H9 (cell line): ENCODE results near the gene CSNK2B. TPM values are rescaled to one million over a fixed set of nuclear protein-coding genes. Genes with fewer than 3 reads are reported as not detected.

Source experiments
- DNase-seq: peaks from one replicate; pipeline ENCODE4 v3.0.0-alpha.2; 2017
- H2AFZ ChIP-seq: one replicate; pipeline ENCODE4 v1.6.1; 2013; ENCODE audit warnings: mild to moderate bottlenecking, low read length, control low read depth, moderate library complexity
- H2AK5ac ChIP-seq: 2 replicates; pipeline ENCODE4 v1.6.1; 2013; ENCODE audit warnings: low read length, control low read depth, mixed read lengths; ENCODE audit not compliant: insufficient read length
- H2BK120ac ChIP-seq: one replicate; pipeline ENCODE4 v1.6.1; 2013; ENCODE audit warnings: low read depth, mild to moderate bottlenecking, low read length, control low read depth, inconsistent platforms; ENCODE audit not compliant: poor library complexity, severe bottlenecking
- H2BK12ac ChIP-seq: 2 replicates; pipeline ENCODE4 v1.6.1; 2013; ENCODE audit warnings: low read length, control low read depth, mixed read lengths, low read depth; ENCODE audit not compliant: insufficient read length
- H2BK15ac ChIP-seq: 2 replicates; pipeline ENCODE4 v1.6.1; 2013; ENCODE audit warnings: low read depth, low read length, control low read depth
- H2BK20ac ChIP-seq: one replicate; pipeline ENCODE4 v1.6.1; 2013; ENCODE audit warnings: low read depth, mild to moderate bottlenecking, low read length, control low read depth, inconsistent platforms; ENCODE audit not compliant: poor library complexity, severe bottlenecking
- H2BK5ac ChIP-seq: 2 replicates; pipeline ENCODE4 v1.6.1; 2013; ENCODE audit warnings: low read length, control low read depth, mixed read lengths; ENCODE audit not compliant: insufficient read length
- H3K14ac ChIP-seq: 2 replicates; pipeline ENCODE4 v1.6.1; 2013; ENCODE audit warnings: low read length, control low read depth; ENCODE audit not compliant: insufficient read depth
- H3K18ac ChIP-seq: 2 replicates; pipeline ENCODE4 v1.6.1; 2013; ENCODE audit warnings: low read depth, mild to moderate bottlenecking, mixed read lengths, low read length, control low read depth; ENCODE audit not compliant: insufficient read length
- H3K23ac ChIP-seq: 2 replicates; pipeline ENCODE4 v1.6.1; 2013; ENCODE audit warnings: low read length, control low read depth, mixed read lengths, low read depth; ENCODE audit not compliant: insufficient read length
- H3K23me2 ChIP-seq: 2 replicates; pipeline ENCODE4 v1.6.1; 2013; ENCODE audit warnings: low read depth, mild to moderate bottlenecking, mixed read lengths, low read length, control low read depth; ENCODE audit not compliant: insufficient read length, poor library complexity, severe bottlenecking
- H3K27ac ChIP-seq: 2 replicates; pipeline ENCODE4 v1.5.1; 2013; ENCODE audit warnings: low read length, control low read depth, mixed read lengths, low read depth; ENCODE audit not compliant: insufficient read length
- H3K27me3 ChIP-seq: 2 replicates; pipeline ENCODE4 v1.6.1; 2013; ENCODE audit warnings: low read length, control low read depth, inconsistent platforms; ENCODE audit not compliant: insufficient read depth
- H3K4ac ChIP-seq: 2 replicates; pipeline ENCODE4 v1.6.1; 2013; ENCODE audit warnings: low read depth, mild to moderate bottlenecking, control low read depth, inconsistent platforms, low read length, moderate library complexity
- H3K4me1 ChIP-seq: 2 replicates; pipeline ENCODE4 v1.6.1; 2013; ENCODE audit warnings: low read length, control low read depth, inconsistent platforms; ENCODE audit not compliant: insufficient read depth
- H3K4me2 ChIP-seq: 2 replicates; pipeline ENCODE4 v1.6.1; 2013; ENCODE audit warnings: low read length, control low read depth, mixed read lengths; ENCODE audit not compliant: insufficient read length, insufficient read depth
- H3K56ac ChIP-seq: 2 replicates; pipeline ENCODE4 v1.6.1; 2013; ENCODE audit warnings: low read depth, mild to moderate bottlenecking, mixed read lengths, low read length, control low read depth; ENCODE audit not compliant: insufficient read length
- H3K79me1 ChIP-seq: 2 replicates; pipeline ENCODE4 v1.6.1; 2013; ENCODE audit warnings: low read depth, mild to moderate bottlenecking, moderate library complexity, low read length, control low read depth, inconsistent platforms; ENCODE audit not compliant: insufficient read depth, poor library complexity, severe bottlenecking
- H3K79me2 ChIP-seq: 2 replicates; pipeline ENCODE4 v1.6.1; 2013; ENCODE audit warnings: low read length, control low read depth, inconsistent platforms; ENCODE audit not compliant: insufficient read depth
- H3K9ac ChIP-seq: 2 replicates; pipeline ENCODE4 v1.6.1; 2013; ENCODE audit warnings: low read length, control low read depth, mixed read lengths; ENCODE audit not compliant: insufficient read length; ENCODE audit errors: extremely low read depth
- H3K9me3 ChIP-seq: one replicate; pipeline ENCODE4 v1.6.1; 2013; ENCODE audit warnings: low read depth, low read length, inconsistent platforms; ENCODE audit not compliant: control insufficient read depth
- H3T11ph ChIP-seq: one replicate; pipeline ENCODE4 v1.6.1; 2013; ENCODE audit warnings: mild to moderate bottlenecking, low read length, control low read depth, inconsistent platforms
- H4K20me1 ChIP-seq: one replicate; pipeline ENCODE4 v1.6.1; 2013; ENCODE audit not compliant: control insufficient read depth, insufficient read length, insufficient read depth
- H4K5ac ChIP-seq: 2 replicates; pipeline ENCODE4 v1.6.1; 2013; ENCODE audit warnings: low read depth, mild to moderate bottlenecking, mixed read lengths, low read length, control low read depth; ENCODE audit not compliant: insufficient read length
- H4K8ac ChIP-seq: replicated peaks from 2 replicates; pipeline ENCODE4 v1.6.1; 2013; ENCODE audit warnings: low read length, control low read depth, mixed read lengths, low read depth; ENCODE audit not compliant: insufficient read length
- H4K91ac ChIP-seq: 2 replicates; pipeline ENCODE4 v1.6.1; 2013; ENCODE audit warnings: low read depth, mild to moderate bottlenecking, moderate library complexity, mixed read lengths, low read length, control low read depth; ENCODE audit not compliant: insufficient read length
- H3K27ac Mint-ChIP-seq, 3 experiments: 2 replicates in 2 of 3; 3 replicates in 1 of 3; pipeline ENCODE4 v1.8.0; 2020 to 2021; ENCODE audit warnings: mixed read lengths in 3 of 3, mild to moderate bottlenecking in 1 of 3, moderate library complexity in 1 of 3
- H3K27me3 Mint-ChIP-seq: 2 replicates; pipeline ENCODE4 v1.8.0; 2021; ENCODE audit warnings: low read depth, mild to moderate bottlenecking, moderate library complexity, mixed read lengths
- H3K36me3 Mint-ChIP-seq, 3 experiments: 2 replicates in 2 of 3; 3 replicates in 1 of 3; pipeline ENCODE4 v1.8.0; 2020 to 2021; ENCODE audit warnings: low read depth in 3 of 3, mixed read lengths in 3 of 3; ENCODE audit not compliant: insufficient read depth in 1 of 3
- H3K4me1 Mint-ChIP-seq, 2 experiments: 2 replicates each; pipeline ENCODE4 v1.8.0; 2020; ENCODE audit warnings: mixed read lengths in 2 of 2
- H3K4me3 Mint-ChIP-seq, 2 experiments: 2 replicates in 1 of 2; 3 replicates in 1 of 2; pipeline ENCODE4 v1.8.0; 2020 to 2021; ENCODE audit warnings: mild to moderate bottlenecking in 2 of 2, mixed read lengths in 2 of 2, moderate library complexity in 1 of 2
- H3K9me3 Mint-ChIP-seq, 2 experiments: 2 replicates in 1 of 2; 3 replicates in 1 of 2; pipeline ENCODE4 v1.8.0; 2020; ENCODE audit warnings: mild to moderate bottlenecking in 2 of 2, mixed read lengths in 2 of 2, moderate library complexity in 1 of 2
- CTCF ChIP-seq: fragments of 200-600 bp; sonication (generic); conservative IDR thresholded peaks from 3 replicates; pipeline ENCODE4 v1.8.0; 2021; ENCODE audit warnings: antibody characterized with exemption, mild to moderate bottlenecking
- WGBS: extraction: QIAGEN DNeasy Blood & Tissue Kit; methylation state at CpG from one replicate; pipeline ENCODE4 v1.1.7; 2013; ENCODE audit warnings: missing lambda C conversion rate, low lambda C conversion rate, mixed read lengths; ENCODE audit not compliant: insufficient read length; ENCODE audit errors: extremely low coverage; 5-methylcytosine and 5-hydroxymethylcytosine counted together
- total RNA-seq: library from RNA; stranded (reverse); gene quantifications from 2 replicates; pipeline ENCODE4 v1.2.1, GENCODE V29; 2021

Gene CSNK2B
- total RNA-seq, 1 experiment from 2014 or later, result 187 TPM

GRCh38 chr6:31661262-31662123 is 4.4 kb upstream of the CSNK2B start:
- Histone ChIP-seq H3T11ph (no peak overlapping the region), H2BK20ac (no peak overlapping the region), H2BK5ac (no peak overlapping the region), H3K27me3 (no peaks in the 10 kb centered on the region), H3K4ac (no peak overlapping the region), H2BK15ac (no peak overlapping the region), H4K5ac (no peak overlapping the region), H3K23me2 (peaks cover 24% of the 10 kb centered on the region), H3K4me1 (no peaks in the 10 kb centered on the region), H3K79me2 (peaks cover 7% of the 10 kb centered on the region; the same call in 1 of the 2 replicates), H3K23ac (no peak overlapping the region), H4K91ac (no peak overlapping the region), H2AFZ (no peak overlapping the region), H3K79me1 (peaks cover 15% of the 10 kb centered on the region), H3K9ac (peak overlapping the region; percentile 58), H2BK120ac (no peak overlapping the region), H3K56ac (no peak overlapping the region), H3K4me2 (peak overlapping the region; percentile 73), H3K14ac (no peak overlapping the region), H4K20me1 (no peaks in the 10 kb centered on the region), H2AK5ac (no peak overlapping the region), H4K8ac (no peak overlapping the region), H3K18ac (no peak overlapping the region), H3K9me3 (no peaks in the 10 kb centered on the region), H2BK12ac (no peak overlapping the region), H3K27ac (no peak overlapping the region)
- no peaks in the 10 kb centered on the region; the same call in 1 of the 2 replicates for H3K27me3 Mint-ChIP-seq
- DNase-seq, result no peak
- H3K27ac Mint-ChIP-seq, result peak overlapping the region; percentile 85 to 95 (median 93)
- TF ChIP-seq CTCF, result no peak
- H3K36me3 Mint-ChIP-seq, result peaks cover 29 to 52% (median 43%) of the 10 kb centered on the region in 3 experiments
- H3K4me3 Mint-ChIP-seq, result peak overlapping the region; percentile 87 to 92
- H3K9me3 Mint-ChIP-seq, result no peaks in the 10 kb centered on the region
- no CpG with 5 or more reads among the region's 12 CpGs for WGBS
- peaks cover 38 to 47% of the 10 kb centered on the region in 2 experiments for H3K4me1 Mint-ChIP-seq
